GM21825 (cell line): ENCODE data around the gene VEZT.
"Not testable (repeated sequence)": the region's sequence is repeated elsewhere in the genome, so short reads cannot be mapped to it uniquely, and the experiment has no call there.

Experiments used
- ATAC-seq: cut with Tn5 transposase; IDR thresholded peaks from one replicate; pipeline ENCODE4 v1.9.1; 2021; ENCODE audit warnings: mild to moderate bottlenecking, moderate library complexity; ENCODE audit not compliant: unreplicated experiment

VEZT gene

DNA sequence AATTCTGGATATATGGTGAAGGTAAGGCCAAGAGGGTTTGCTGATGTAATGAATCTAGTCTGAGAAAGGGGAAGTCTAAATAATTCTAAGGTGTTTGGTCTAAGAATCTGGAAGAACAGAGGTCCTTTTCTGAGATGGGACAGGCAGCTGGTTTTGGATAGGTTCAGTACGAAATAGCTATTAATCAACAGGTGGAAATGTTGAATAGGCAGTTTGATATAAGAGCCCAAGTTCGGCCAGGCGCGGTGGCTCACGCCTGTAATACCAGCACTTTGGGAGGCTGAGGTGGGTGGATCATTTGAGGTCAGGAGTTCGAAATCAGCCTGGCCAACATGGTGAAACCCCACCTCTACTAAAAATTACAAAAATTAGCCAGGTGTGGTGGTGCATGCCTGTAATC is 97.1 kb downstream of the VEZT start:
- not testable (repeated sequence) for ATAC-seq

GRCh38 chr12:95316798-95317197 is 99.2 kb downstream of the VEZT start:
- no peak for ATAC-seq

- ATAC-seq: no peak
Measured at GRCh38 chr12:95318071-95318545, 100.5 kb downstream of the VEZT start.

DNA sequence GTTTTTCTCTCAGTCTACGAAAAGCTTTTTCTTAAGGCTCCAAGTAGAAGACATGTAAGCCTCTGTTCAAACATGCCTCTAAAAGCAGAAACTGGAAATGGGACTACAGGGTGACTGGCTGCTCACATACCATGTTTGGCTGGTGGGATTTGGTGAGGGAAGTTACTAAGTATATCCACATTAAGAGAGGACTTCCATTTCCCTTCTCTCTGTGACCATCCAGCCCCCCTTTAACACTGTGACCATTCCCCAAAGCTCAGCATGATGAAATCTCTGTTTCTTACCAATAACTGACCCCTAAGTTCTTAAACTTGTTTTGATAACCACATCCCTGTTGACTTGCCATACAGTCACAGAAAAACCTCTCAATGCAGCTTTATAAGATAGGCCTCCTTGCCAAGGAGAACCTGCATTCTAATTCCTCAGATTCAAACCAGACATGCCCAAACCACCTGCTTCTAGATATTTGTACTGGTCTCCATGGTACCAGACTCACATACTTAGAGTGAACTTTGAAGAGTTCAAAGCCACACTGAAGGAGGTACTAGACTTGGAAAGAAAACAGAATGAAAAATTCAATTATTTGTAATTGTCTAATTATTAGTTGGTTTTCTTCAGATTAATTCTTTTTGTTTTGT is 102.2 kb downstream of the VEZT start:
- ATAC-seq: no peak

DNA sequence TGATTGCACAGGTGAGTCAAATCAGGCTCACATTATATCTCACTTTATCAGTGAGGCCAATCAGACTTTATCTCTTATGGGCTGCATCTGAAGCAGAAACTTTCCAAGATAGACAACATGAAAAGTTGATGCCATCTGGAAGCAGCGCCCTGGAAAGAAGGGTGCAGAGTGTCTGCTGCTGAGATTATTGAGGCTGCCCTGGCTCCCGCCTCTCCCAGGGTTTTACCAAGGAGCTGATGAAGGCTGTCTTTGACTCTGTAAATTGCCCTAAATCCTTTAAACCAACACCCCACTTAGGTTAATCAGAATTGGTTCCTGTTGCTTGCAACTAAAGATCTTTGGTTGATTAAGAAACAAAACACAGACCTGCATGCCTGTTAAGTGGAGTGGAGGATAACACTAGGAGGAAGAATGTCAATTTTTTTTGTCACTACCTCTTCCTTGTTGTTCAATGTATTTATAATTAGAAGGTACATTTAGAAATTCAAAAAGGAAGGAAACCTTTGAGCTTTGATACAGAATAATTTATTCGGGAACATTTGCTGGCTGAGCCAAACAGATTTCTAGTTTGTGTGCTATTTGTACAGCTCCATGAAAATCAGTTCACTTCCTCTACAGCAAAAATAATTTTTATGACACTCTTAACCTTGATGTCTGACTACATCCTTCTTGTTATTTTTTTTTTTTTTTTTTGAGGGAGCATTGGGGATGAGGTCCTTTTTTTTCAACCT is 104.1 kb downstream of the VEZT start:
- ATAC-seq: no peak

GRCh38 chr12:95322326-95322725 is 104.7 kb downstream of the VEZT start:
- ATAC-seq: no peak

GRCh38 chr12:95323212-95323611 is 105.6 kb downstream of the VEZT start:
- no peak for ATAC-seq

GRCh38 chr12:95324246-95324645 is 106.6 kb downstream of the VEZT start:
- ATAC-seq: not testable (repeated sequence)

DNA sequence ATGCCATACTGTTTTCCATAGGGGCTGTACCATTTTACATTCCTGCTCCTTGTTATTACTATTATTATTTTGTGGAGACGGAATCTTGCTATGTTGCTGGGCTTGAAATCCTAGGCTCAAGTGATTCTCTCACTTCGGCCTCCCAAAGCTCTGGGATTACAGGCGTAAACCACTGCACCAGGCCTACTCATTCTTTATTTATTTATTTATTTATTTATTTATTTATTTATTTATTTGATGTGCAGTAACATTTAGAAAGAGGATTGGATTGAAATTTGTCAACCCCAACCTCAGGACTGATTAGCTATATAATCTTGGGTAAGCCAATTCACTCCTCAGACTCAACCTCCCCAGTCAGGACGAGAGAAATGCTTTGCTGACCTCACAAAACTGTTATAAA is 107.9 kb downstream of the VEZT start:
- no peak for ATAC-seq

DNA sequence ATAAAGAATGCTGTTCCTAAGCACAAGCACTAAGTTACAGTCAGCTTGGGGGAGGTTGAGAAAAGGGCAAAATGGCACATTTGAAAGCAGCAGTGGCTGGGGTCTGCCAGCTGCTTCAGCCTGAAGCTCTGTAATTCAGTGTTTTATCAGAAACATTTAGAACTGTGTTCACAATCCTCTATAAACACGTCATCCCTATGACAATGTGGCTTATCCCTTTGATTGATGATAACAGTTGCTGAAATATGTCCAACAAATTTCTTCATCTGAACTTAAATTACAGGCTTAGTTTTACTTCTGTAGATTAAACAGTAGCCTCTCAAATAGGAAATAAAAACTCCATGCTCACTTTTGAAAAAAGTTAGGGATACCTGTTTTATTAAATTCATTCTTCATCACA is 108.8 kb downstream of the VEZT start:
- no peak for ATAC-seq

DNA sequence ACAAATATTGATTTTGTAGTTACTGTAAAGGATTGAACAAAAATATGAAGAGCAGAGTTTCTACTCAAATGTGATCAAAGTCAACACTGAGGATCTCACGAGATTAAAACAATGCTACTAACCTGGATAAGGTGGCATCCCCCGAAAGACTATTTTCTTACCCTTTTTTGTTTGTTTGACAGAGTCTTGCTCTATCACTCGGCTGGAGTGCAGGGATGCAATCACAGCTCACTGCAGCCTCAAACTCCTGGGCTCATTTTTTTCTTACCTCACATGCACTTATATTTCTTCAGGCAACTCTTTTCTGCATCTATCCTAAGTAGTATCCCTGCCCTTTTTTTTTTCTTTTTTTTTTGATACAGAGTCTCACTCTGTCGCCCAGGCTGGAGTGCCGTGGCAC is 109.2 kb downstream of the VEZT start:
- ATAC-seq: no peak

DNA sequence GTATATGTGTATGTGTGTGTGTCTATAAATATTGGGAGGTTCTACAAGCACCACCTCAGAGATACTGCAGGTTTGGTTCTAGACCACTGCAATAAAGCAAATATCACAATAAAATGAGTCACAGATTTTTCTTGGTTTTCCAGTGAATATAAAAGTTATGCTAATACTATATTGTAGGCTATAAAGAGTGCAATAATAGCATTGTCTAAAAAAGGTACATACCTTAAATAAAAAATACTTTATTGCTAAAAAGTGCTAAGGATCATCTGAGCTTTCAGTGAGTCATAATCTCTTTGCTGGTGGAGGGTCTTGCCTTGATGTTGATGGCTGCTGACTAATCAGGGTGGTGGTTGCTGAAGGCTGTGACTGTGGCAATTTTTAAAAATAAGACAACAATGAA is 111.1 kb downstream of the VEZT start:
- no peak for ATAC-seq

GRCh38 chr12:95335948-95336347 is 118.3 kb downstream of the VEZT start:
- ATAC-seq: no peak

DNA sequence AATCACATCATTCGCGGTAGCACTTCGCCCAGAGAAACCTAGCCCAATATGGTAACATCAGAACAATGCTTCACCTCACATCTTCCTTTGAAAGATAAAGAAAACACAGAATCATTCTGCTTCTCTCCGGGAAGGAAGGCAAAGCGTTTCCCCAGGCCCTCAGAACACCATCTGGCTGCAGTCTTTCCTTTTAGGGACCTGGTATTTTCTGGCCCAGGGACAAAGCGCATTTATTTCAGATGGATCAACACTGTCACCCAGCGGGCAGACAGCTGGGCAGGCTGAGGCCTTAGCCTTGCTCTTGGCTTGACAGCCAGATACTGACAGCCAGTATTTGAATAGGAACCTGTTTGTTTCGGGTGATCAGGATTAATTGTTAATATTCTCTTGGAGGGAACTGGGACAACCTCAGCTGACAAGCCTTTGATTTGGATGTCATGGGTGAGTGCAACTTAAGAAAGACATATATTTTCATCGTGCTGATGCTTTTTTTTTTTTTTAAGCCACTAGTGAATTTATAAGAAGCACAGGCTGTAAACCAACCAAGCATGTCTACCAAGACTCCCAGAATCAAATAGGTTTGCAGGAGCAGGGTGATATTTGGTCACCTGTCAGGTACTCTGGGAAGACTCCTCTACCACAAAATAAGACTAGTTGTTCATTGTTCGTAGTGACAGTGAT is 118.9 kb downstream of the VEZT start:
- ATAC-seq: no peak

DNA sequence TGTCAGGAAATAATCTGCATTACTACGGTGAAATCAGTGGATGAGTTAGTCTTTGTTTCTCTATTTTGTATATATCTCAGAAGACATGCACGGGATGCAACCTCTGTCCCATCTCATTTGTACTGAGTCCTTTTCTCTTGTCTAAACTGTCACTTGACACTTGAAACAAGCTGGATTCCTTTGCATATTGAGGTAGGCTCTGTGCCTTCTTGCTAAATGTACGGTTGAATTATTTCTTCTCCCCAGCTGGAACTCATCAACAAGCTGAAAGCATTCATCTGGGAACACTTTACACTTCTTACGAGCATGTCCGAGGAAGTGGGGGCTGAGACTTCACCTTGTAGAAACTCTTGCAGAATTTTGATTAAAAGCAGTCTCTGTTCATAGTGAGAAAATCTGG is 119.5 kb downstream of the VEZT start:
- no peak for ATAC-seq

DNA sequence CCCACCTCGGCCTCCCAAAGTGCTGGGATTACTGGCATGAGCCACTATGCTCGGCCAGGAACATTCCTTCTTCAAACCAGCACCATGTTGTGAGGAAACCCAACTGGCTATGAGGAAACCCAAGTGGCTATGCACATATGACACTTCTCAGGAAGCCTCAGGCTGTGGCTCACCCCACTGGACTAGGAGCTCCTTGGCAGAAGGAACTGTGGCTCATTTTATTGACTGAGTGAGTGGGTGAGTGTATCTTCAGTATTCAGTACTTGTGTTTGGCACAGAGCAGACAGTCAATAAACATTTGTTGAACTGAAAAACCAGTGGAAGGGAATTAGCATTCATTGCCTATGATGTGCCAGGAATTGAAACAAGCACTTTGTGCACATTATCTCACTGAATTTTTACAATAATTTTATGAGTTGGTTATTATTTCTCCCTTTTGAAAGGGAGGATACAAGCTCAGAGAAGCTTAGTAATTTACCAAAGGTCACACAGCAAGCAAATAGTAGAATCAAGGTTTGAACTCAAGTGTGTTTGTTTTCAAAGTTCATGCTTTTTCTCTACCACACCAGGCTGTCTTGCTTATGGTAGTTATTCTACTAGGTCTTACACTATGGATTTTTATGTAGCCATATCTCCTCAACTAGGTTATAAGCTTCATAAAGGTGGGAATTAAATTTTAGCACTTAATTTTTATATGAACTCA is 121.6 kb downstream of the VEZT start:
- ATAC-seq: no peak

DNA sequence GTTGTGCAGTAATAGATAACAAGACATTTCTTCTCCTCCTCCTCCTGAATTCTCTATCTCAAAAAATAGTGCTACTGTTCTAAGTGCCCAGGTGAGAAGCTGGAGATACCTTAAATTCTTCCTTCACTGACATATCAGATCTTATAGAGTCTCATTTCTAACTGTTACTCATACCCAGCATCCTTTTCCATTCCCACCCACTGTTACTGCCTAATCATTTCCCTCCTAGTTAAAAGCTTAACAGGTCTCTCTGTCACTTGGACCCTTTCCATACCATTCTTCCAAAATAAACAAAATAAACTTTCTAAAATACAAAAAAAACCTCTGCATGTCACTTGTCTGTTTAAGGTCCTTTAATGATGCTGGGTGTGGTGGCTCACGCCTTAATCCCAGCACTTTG is 124.4 kb downstream of the VEZT start:
- ATAC-seq: no peak

- ATAC-seq: no peak
Measured at GRCh38 chr12:95343461-95344230, 126.0 kb downstream of the VEZT start.

GRCh38 chr12:95349291-95349690 is 131.7 kb downstream of the VEZT start:
- ATAC-seq: no peak

GRCh38 chr12:95351748-95352147 is 134.1 kb downstream of the VEZT start:
- ATAC-seq: no peak
